HG03520 (cell line): ENCODE results near the gene CCDC136.

Experiments
- ATAC-seq: cut with Tn5 transposase; IDR thresholded peaks from one replicate; pipeline ENCODE4 v1.9.1; 2021; ENCODE audit warnings: mild to moderate bottlenecking, moderate library complexity; ENCODE audit not compliant: unreplicated experiment

Gene CCDC136

DNA sequence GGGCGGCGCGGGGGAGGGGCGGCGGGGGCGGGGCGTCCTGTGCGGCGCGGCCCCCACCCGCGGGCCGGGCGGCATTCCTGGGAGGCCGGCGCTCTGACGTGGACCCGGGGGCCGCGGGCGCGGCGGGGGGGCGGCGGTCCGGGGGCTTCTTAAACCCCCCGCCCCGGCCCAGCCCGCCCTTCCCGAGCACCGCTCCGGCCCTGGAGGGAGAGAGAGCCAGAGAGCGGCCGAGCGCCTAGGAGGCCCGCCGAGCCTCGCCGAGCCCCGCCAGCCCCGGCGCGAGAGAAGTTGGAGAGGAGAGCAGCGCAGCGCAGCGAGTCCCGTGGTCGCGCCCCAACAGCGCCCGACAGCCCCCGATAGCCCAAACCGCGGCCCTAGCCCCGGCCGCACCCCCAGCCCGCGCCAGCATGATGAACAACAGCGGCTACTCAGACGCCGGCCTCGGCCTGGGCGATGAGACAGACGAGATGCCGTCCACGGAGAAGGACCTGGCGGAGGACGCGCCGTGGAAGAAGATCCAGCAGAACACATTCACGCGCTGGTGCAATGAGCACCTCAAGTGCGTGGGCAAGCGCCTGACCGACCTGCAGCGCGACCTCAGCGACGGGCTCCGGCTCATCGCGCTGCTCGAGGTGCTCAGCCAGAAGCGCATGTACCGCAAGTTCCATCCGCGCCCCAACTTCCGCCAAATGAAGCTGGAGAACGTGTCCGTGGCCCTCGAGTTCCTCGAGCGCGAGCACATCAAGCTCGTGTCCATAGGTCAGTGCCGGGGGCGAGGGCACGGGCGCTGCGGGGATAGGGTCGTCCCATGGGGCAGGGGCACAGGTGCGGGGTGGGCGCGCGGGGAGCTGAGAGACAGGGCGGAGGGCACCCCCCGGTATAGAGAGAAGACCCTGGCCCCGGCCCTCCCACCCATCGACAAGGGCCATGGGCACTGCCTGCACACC is 38.7 kb downstream of the CCDC136 start, which contains the start of gene FLNC:
FLNC (plus strand) TSS at position 176 of the 947 bp plus-strand sequence; CDS start at position 408, 232 bp downstream.
- no peak for ATAC-seq

DNA sequence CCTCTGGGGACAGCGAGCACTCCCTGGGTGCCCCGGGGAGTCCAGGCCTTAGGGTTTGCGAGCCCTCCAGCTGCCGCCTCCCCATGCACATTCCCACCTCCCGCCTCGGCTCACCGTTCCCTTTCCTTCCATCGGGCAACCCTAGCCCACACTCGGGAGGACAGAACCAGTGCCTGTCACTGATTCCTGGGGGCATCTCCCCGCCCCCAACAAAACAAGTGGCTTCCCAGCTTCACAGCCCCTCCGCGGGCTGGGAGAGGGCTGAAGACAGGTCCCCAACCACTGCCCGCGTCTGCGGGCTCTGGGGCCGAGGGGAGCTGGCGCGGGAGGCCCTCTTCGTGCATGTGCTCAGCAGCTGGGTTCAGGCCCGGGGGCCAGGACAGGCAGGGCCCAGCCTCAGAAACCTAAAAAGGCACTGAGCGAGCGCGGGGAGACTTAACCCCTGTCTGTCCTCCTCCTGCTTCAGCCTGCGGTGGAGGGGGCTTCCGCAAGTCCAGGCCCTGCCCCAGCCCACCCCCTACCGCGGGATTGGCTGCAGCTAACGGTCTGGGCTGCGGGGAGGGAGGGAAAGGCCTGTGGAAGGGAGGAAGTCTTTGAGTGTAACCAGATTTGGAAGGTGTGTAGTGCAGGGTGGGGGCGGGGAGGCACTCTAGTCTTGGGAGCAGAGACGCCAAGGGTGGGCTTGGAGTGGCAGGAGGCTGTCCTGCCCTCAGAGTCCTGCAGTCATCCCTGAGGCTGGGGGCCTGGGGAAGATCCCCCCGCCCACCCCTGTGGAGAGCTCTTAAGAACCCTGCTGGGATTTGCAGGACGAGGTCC is 39.6 kb downstream of the CCDC136 start:
- ATAC-seq, result no peak

DNA sequence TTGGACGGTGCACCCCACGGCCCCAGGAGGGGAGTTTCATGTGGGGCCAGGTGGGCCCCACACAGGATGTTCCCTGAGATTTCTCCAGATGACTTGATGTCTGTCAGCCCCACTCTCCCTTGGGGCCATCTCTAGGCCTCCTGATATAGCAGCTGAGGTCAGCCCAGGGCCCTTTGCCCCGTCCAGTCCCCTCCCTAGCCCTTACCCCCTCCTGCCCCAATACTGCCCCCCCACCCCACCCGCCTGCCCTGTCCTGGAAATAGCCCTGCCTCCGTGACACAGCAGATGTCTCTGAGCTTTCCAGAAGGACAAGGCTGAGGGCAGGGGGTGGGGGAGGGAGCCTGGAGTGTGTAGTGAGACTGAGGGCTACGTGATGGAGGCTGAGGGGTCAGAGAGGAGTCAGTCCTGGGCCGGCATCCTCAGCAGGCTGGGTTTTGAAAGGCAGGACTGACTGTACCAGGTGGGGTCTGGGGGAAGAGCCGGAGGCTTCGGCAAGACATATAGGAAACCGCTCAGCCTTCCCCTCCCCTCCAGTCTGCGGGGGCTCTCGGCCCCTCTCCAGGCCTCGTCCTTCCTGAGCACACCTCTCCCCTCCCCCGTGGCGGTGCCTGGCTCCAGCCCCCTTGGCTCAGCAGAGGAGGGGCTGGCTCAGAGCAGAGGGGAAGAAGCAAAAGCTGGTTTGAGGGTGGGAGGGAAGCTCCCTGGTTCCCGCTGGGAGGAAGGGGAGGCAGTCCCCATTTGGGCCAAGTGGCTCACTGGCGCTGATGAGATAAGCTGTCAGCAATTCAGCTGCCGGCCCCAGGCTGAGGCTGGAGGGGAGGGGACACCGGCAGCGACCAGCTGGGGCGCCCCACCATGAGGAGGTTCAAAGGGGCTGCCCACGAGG is 40.5 kb downstream of the CCDC136 start:
- ATAC-seq, result no peak

DNA sequence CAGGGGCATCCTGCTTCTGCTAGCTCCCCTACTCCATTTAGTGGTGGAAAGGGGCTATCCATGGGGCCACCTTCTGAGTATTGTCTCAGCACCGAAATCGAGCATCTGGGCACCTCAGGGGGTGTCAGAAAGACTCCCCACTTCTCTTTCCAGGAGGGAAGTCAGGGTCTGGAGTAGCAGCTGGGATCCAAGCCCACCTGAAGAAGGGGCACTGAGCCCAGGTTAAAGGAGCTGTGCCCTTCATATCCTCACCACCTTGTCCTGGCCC is 41.0 kb downstream of the CCDC136 start:
- no peak for ATAC-seq

DNA sequence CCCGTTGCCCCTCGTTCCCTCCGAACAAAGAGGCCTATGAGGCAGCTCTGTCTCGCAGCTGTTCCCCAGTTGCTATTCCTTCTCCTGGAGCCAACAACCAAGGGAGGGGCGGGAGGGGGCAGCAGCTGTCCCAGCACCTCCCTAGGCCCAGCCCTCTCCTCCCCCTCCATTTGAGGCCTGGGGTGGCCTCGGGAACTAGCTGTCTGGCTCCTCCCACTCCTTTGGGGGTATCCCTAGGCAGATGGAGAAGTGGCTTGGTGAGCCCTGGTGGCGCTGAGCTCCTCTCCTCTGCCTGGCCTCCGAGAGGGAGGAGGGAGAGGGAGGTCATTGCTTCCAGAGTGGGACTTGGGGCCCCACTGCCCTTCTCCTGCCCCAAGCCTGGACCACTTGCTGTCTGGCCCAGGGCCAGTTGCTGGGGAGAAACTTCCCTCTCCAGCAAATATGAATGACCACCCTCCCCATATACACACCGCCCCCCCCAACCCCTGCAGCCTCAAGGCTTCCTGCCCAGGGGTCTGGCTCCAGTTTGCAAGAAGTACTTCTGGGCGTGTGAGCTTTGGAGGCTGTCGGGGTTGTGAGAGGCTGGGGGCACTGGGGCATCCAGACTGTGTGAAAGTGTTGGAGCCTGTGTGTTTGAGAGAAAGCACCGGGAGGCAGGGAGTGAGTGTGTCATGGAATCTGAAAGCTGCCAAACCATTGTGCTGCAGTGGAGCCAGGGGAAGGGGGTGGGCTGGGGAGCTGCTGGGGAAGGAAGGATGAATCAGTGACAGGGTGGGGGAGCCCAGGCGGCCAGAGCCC is 41.6 kb downstream of the CCDC136 start:
- no peak for ATAC-seq

DNA sequence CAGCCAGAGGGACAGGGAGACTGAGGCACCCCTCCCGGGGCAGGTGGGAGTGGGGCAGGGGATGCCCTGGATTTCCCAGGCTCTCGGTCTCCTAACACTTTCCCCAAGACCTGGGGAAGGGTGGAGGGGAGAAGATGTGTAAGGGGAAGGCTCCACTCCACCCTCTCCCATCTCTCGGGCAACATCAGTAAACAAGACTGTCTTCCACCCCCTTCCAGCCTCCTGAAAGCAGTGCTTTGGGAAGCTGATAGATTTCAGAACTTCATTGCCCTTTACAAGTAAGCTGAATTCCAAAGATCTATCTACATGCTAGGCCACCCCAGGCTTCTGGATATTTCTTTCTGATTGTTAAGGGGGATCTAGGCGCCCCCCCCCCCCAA is 42.2 kb downstream of the CCDC136 start:
- ATAC-seq, result no peak

DNA sequence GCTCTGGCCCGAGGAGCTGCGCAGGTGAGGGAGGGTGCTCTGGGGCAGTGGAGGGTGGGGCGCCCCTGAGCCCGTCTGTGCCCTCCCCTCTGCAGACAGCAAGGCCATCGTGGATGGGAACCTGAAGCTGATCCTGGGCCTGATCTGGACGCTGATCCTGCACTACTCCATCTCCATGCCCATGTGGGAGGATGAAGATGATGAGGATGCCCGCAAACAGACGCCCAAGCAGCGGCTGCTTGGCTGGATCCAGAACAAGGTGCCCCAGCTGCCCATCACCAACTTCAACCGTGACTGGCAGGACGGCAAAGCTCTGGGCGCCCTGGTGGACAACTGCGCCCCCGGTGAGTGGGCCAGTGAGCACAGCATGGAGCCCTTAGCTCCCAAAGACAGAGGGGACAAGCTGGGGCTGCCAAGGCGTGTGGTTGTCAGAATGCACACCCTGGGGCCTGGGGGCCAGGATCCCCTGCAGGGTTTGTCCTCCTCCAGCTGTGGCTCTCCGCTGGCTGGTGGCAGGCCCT is 43.5 kb downstream of the CCDC136 start:
- ATAC-seq, result no peak

DNA sequence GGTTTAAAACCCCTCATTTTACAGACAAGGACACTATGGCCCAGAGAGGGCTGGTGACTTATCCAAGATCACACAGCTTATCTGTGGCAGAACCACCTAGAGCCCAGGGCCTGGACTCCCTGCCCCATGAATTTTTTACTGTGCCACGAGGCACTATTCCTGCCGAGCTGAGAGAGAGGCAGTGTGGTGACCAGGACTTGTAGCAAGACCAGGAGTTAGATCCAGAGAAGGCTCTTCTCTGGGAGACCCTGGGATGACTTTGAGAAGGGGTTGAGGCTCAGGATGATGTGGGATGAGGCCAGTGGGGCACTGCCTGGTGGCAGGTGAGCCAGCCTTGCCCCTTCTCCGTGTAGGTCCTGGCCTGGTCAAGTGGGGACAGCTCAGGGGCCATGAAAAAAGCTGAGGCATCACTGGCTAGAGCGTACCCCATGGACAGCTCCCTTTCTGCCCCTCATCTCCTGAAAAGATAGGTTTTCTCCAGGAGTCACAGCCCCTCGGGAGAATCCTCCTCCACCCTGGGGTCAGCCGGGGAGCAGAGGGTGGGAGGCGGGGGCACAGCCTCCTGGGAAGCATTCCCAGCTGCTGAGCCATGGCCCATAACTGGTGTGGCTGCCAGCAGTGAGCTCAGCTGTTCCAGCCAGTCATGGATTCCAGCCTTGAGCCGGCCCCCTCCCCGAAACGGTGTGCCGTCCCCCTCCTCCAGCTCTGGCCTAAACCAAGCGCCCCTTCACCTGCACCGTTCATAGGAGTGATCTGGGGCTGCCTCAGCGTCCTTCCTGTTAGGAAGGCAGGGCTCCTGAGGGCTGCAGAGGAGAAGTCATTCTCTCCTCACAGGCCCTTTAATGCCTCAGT is 44.2 kb downstream of the CCDC136 start:
- ATAC-seq, result no peak

DNA sequence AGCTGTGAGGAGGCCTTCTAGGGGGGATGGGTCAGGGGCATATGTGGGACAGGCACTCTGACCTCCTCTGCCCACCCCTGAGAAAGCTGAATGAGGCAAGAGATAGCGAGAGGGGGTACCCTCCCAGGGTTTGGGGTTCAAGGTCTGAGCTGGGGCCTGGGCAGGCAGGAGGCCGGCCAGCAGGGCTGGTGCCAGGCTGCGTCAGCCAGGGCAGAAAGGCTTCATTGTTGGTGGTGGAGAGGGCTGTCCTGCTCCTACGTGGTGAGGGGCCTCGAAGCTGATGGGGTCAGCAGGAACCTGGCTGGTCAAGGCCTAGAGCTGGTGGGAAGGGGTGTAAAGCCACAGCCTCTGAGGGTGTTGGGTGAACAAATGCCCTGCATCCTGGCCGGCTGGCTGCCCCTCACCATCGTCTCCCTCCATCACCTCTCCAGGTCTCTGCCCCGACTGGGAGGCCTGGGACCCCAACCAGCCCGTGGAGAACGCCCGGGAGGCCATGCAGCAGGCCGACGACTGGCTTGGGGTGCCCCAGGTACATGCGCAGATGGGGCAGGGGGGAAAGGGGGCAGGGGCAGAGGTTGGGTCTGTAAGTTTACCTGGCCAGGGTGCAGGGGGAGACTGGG is 45.1 kb downstream of the CCDC136 start:
- ATAC-seq, result no peak

DNA sequence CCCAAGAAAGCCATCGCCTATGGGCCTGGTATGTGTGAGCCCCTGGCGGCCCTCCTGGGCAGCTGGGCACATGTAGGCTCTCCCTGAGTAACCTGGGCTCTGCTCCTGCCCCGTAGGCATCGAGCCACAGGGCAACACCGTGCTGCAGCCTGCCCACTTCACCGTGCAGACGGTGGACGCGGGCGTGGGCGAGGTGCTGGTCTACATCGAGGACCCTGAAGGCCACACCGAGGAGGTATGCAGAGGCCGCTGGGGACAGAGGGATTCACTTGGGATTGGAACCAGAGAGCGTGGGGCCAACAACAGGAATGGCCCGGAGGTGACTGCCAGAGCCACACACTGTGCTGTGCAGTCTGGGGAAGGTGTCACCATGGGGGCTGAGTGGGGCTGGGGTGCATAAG is 45.8 kb downstream of the CCDC136 start:
- no peak for ATAC-seq

DNA sequence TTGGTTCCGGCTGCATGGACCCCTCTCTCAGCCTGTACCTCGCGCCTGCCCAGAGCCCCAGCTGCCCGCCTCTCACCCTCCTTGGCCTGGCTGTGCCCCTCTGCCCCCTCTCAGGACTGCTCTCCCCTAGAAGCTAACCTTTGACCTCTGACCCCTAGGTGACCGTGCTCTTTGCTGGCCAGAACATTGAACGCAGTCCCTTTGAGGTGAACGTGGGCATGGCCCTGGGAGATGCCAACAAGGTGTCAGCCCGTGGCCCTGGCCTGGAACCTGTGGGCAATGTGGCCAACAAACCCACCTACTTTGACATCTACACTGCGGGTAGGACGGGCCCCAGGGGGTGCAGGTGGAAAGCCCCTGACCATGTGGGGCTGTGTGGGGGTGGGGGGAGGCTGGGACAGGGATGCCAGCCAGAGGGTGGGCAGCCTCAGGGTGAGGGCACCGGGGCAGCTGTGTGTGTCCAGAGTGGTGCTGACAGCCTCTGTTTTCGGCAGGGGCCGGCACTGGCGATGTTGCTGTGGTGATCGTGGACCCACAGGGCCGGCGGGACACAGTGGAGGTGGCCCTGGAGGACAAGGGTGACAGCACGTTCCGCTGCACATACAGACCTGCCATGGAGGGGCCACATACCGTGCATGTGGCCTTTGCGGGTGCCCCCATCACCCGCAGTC is 46.5 kb downstream of the CCDC136 start:
- ATAC-seq, result no peak

DNA sequence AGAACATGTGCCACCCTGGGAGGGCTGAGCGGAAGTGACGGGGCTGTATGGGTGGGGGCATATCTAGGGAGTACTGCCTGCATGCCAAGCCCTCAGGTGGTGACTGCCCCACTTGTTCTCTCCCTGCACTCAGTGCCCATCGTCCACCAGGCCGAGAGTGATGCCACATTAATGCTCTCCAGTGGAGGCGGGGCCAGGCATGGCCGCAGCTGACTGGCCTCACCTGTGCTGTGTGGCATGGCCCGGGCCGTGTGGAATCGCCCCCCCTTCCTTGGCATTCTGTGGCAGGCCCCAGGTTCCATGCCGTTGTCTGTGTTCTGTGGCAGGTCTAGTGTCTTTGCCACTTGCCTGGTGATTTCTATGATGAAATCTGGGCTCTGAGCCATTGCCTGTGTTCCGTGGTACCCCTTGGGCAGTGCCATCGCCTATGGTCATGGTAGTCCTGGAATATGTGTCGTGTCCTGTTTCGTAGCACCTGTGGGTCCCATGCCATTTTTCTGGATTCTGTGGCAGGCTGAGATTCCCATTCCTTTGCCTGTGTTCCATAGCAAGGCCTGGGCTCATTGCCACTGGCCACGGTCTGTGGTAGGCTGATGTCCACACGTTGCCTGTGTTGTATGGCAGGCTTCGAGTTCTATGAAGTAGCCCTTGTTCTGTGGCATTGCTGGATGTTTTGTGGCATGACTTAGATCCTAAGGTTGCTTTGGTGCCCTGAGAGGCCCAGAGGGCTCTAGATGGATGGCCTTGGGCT is 47.4 kb downstream of the CCDC136 start:
- no peak for ATAC-seq

DNA sequence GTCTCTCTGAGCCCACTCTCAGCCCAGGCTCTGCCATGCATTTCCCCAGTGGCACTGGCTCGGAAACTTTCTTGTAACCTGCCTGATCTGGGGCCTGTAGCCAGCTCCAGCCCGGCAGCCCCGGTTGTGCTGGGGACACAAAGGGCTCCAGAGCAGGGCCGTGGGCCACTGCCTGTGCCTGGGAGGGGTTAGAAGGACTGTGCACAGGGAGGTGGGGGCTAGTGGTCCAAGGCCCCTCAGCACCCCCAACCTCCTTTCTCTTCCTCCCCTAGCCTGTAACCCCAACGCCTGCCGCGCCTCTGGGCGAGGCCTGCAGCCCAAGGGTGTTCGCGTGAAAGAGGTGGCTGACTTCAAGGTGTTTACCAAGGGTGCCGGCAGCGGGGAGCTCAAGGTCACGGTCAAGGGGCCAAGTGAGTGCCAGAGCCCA is 48.0 kb downstream of the CCDC136 start:
- no peak for ATAC-seq

DNA sequence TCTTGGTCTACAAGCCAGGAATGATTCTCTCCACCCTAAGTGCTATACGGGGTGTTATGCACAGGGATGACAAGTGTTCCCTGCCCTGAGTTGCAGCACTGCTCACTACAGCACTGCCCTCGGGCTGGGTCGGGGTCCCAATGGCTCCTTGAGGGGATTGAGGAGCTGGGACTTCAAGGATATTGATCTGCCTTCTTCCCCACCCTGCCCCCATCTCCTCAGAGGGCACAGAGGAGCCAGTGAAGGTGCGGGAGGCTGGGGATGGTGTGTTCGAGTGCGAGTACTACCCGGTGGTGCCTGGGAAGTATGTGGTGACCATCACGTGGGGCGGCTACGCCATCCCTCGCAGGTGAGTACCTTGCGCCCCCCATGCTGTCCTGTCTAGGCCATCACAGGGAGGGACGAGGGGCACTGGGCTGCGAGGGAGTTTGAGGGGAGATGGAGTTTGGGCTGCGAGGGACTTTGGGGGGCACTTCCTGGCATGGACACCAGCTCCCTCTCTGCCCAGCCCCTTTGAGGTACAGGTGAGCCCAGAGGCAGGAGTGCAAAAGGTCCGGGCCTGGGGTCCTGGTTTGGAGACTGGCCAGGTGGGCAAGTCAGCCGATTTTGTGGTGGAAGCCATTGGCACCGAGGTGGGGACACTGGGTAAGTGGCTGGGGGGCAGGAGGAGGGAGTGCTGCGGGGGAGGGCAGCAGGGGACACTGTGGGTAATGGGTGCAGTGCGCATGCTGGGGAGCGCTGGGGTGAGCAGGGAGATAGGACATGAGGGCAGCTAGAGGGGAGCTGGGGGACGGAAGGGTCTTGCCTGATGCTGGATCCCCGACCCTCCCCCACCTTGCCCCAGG is 48.8 kb downstream of the CCDC136 start:
- no peak for ATAC-seq

DNA sequence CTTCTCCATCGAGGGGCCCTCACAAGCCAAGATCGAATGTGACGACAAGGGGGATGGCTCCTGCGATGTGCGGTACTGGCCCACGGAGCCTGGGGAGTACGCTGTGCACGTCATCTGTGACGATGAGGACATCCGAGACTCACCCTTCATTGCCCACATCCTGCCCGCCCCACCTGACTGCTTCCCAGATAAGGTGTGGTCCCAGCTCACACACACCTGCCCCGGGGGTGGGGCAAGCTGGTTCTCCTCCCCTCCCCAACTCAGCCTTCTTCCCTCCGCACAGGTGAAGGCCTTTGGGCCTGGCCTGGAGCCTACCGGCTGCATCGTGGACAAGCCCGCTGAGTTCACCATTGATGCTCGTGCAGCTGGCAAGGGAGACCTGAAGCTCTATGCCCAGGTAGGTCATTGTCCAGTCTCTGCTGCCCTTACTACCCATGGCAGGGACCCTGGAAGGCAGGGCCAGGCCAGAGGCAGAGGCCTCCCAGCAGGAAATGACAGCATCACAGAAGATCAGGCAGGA is 49.5 kb downstream of the CCDC136 start:
- ATAC-seq, result no peak

DNA sequence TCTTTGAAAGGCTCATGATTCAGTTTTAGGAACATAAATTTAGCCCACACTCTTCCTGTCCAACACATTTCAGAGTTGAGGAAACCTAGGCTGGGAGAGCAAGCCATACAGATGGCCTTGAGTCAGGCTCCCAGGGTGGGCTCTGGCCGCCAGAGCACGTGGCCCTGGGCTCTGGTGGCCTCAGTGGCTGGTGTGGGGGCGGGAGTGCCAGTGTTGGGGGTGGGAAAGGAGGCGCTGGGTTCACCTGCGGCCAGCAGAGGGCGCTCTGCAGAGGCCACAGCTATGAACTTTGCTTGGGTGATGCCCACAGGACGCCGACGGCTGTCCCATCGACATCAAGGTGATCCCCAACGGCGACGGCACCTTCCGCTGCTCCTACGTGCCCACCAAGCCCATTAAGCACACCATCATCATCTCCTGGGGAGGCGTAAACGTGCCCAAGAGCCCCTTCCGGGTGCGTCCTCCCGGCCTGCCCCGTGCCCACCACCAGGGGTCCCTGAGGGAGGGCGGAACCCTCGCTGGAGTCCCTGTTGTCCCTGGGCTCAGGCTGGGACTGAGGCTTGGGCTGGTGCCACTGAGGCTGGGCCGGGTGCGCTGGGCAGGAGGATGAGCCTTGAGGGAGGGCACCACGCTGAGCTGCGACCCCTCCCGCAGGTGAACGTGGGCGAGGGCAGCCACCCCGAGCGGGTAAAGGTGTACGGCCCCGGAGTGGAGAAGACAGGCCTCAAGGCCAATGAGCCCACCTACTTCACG is 50.3 kb downstream of the CCDC136 start:
- ATAC-seq, result no peak
